Tibial artery (tissue), 4 donors: ENCODE data around the gene TMEM63B.

ENCODE experiments used
- DNase-seq, 2 donors: peaks; one replicate each; pipeline ENCODE4 v3.0.0-alpha.2; 2019
- H3K27ac ChIP-seq, 2 donors: fragments of 200-600 bp; sonication (generic) in 1 of 2; 1 replicate in 1 of 2; 2 replicates in 1 of 2; pipeline ENCODE4 v1.5.1; 2018 to 2019; ENCODE audit warnings: mild to moderate bottlenecking in 1 of 2
- H3K27me3 ChIP-seq, 2 donors: fragments of 200-600 bp; sonication (generic) in 1 of 2; one replicate each; pipeline versions ENCODE4 v1.5.1 to v1.6.0; 2016 to 2019
- H3K36me3 ChIP-seq, 3 donors: fragments of 200-600 bp; sonication (generic) in 2 of 3; one replicate each; pipeline ENCODE4 v1.5.1; 2016 to 2019; ENCODE audit warnings: mild to moderate bottlenecking in 2 of 3
- H3K4me1 ChIP-seq, 4 donors: fragments of 200-600 bp; sonication (generic) in 2 of 4; 1 replicate in 3 of 4; 2 replicates in 1 of 4; pipeline ENCODE4 v1.5.1; 2016 to 2019
- H3K4me3 ChIP-seq, 2 donors: fragments of 200-600 bp; sonication (generic) in 1 of 2; 1 replicate in 1 of 2; 2 replicates in 1 of 2; pipeline ENCODE4 v1.5.1; 2018 to 2019; ENCODE audit warnings: mild to moderate bottlenecking in 2 of 2
- H3K9me3 ChIP-seq, 3 donors: fragments of 200-600 bp; sonication (generic) in 1 of 3; one replicate each; pipeline ENCODE4 v1.5.1; 2016 to 2019
- CTCF ChIP-seq, 2 experiments: fragments of 200-600 bp in 1 of 2; fragments of 450-650 bp in 1 of 2; IDR thresholded peaks; one replicate each; pipeline ENCODE4 v1.5.1; 2017 to 2019; ENCODE audit warnings: antibody characterized with exemption in 2 of 2, mild to moderate bottlenecking in 1 of 2, moderate library complexity in 1 of 2
- intact Hi-C: fragments of 100-400 bp; cut with DNase I; formaldehyde crosslinking; loops from one replicate; pipeline ENCODE4 v1.15.0; 2023; ENCODE audit warnings: low total_unique reads

The TMEM63B gene

GRCh38 chr6:44113414-44113813 lies 13.9 kb upstream of the TMEM63B start:
- H3K27ac ChIP-seq = no peak overlapping the region

GRCh38 chr6:44115866-44116265 lies 11.5 kb upstream of the TMEM63B start:
- no peak for DNase-seq
- H3K9me3 ChIP-seq = no peaks in the 10 kb centered on the region
- no peak overlapping the region for H3K4me3 ChIP-seq
- peaks cover 5 to 31% (median 18%) of the 10 kb centered on the region in 4 donors for H3K4me1 ChIP-seq
- TF ChIP-seq CTCF (IDR thresholded peaks at IDR 0.05) = no peak
- H3K36me3 ChIP-seq = peaks cover 12 to 40% (median 35%) of the 10 kb centered on the region in 3 donors
- H3K27me3 ChIP-seq = no peaks in the 10 kb centered on the region
- intact Hi-C loops = no loop called here
- no peak overlapping the region for H3K27ac ChIP-seq

More at GRCh38 chr6:44113414-44113813, 13.9 kb upstream of the TMEM63B start:
- Histone ChIP-seq H3K27me3 (no peaks in the 10 kb centered on the region), H3K4me3 (no peak overlapping the region), H3K9me3 (no peaks in the 10 kb centered on the region), H3K4me1 (peaks cover 5 to 26% (median 11%) of the 10 kb centered on the region in 4 donors), H3K36me3 (peaks cover 12 to 65% (median 53%) of the 10 kb centered on the region in 3 donors)
- intact Hi-C loops = no loop called here
- DNase-seq = no peak
- TF ChIP-seq CTCF (IDR thresholded peaks at IDR 0.05) = no peak

GRCh38 chr6:44116641-44117382 lies 10.5 kb upstream of the TMEM63B start:
- Histone ChIP-seq H3K27ac (peak overlapping the region in 1 of 2 donors; percentile 26), H3K27me3 (no peaks in the 10 kb centered on the region), H3K4me3 (no peak overlapping the region), H3K9me3 (no peaks in the 10 kb centered on the region), H3K4me1 (peaks cover 5 to 34% (median 22%) of the 10 kb centered on the region in 4 donors), H3K36me3 (peaks cover 12 to 31% (median 26%) of the 10 kb centered on the region in 3 donors)
- no peak for DNase-seq
- intact Hi-C loops = no loop called here
- TF ChIP-seq CTCF (IDR thresholded peaks at IDR 0.05) = no peak

GRCh38 chr6:44117397-44118128 lies 9.8 kb upstream of the TMEM63B start:
- TF ChIP-seq CTCF (IDR thresholded peaks at IDR 0.05) = no peak
- Histone ChIP-seq H3K27me3 (no peaks in the 10 kb centered on the region), H3K4me3 (no peak overlapping the region), H3K9me3 (no peaks in the 10 kb centered on the region), H3K4me1 (peaks cover 5 to 39% (median 23%) of the 10 kb centered on the region in 4 donors), H3K36me3 (peaks cover 12 to 23% (median 19%) of the 10 kb centered on the region in 3 donors), H3K27ac (no peak overlapping the region)
- intact Hi-C loops = no loop called here
- no peak for DNase-seq

- intact Hi-C loops = no loop called here
- TF ChIP-seq CTCF (IDR thresholded peaks at IDR 0.05) = no peak
- Histone ChIP-seq H3K27me3 (no peaks in the 10 kb centered on the region), H3K36me3 (peaks cover 0 to under 1% (median 0%) of the 10 kb centered on the region in 3 donors), H3K27ac (no peak overlapping the region), H3K9me3 (no peaks in the 10 kb centered on the region), H3K4me1 (peaks cover 5 to 52% (median 31%) of the 10 kb centered on the region in 4 donors), H3K4me3 (no peak overlapping the region)
- DNase-seq = no peak
Measured at GRCh38 chr6:44119704-44120262, 7.6 kb upstream of the TMEM63B start.
